Pancreas (tissue), 10 donors: Measurements from ENCODE around the gene ZNF33A. TPM values are rescaled to one million over a fixed set of nuclear protein-coding genes. Genes with fewer than 3 reads are reported as not detected.
"Not testable (repeated sequence)": the region's sequence is repeated elsewhere in the genome, so short reads cannot be mapped to it uniquely, and the experiment has no call there.

ENCODE experiments used
- ATAC-seq, 4 donors: fragments of 200-7000 bp; cut with Tn5 transposase; one replicate each; pipeline versions ENCODE4 v1.8.0 to v1.9.1; 2020; ENCODE audit warnings: mild to moderate bottlenecking in 4 of 4, moderate library complexity in 4 of 4
- DNase-seq, 6 donors: peaks; one replicate each; pipeline ENCODE4 v3.0.0-alpha.2; 2020
- FAIRE-seq: peaks from 2 replicates; lab custom pipeline; 2012; peaks lifted over from hg19 to GRCh38; lab: Jason Lieb, UNC
- H3K27ac ChIP-seq, 4 donors: fragments of 200-600 bp; sonication (generic); 1 replicate in 3 of 4; 2 replicates in 1 of 4; pipeline versions ENCODE4 v1.5.0 to v1.8.0; 2020
- H3K27me3 ChIP-seq, 4 donors: fragments of 200-600 bp; one replicate each; pipeline ENCODE4 v1.8.0; 2021
- H3K36me3 ChIP-seq, 3 donors: fragments of 200-600 bp; sonication (generic) in 1 of 3; one replicate each; pipeline versions ENCODE4 v1.5.0 to v1.8.0; 2020 to 2021
- H3K4me1 ChIP-seq, 3 donors: fragments of 200-600 bp; one replicate each; pipeline ENCODE4 v1.8.0; 2021
- H3K4me3 ChIP-seq, 4 donors: fragments of 200-600 bp; sonication (generic) in 2 of 4; one replicate each; pipeline versions ENCODE4 v1.5.0 to v1.8.0; 2020 to 2021
- H3K9me3 ChIP-seq, 4 donors: fragments of 200-600 bp; one replicate each; pipeline ENCODE4 v1.8.0; 2021
- WGBS, 2 donors: extraction: QIAGEN DNeasy Blood & Tissue Kit; methylation state at CpG; one replicate each; pipeline ENCODE4 v1.1.7; 2013; 5-methylcytosine and 5-hydroxymethylcytosine counted together
- intact Hi-C, 3 donors: fragments of 100-400 bp; cut with DNase I; formaldehyde crosslinking; loops; one replicate each; pipeline versions ENCODE4 v1.11.1 to v1.14.2; 2022
- polyA plus RNA-seq, 2 donors: library from polyadenylated mRNA; stranded (reverse); fragments of 200-250 nt; gene quantifications; one replicate each; pipeline ENCODE4 v1.2.3, GENCODE V29; 2013
- total RNA-seq, 6 donors: library from RNA; stranded (reverse); fragmentation: NEBNext Ultra II Directional in 4 of 6; extraction: Animal tissue kit (Norgen Biotek cat#: 25700) in 4 of 6; gene quantifications; one replicate each; pipeline versions ENCODE4 v1.2.1 to v1.2.4, GENCODE V29; 2021 to 2023
- TF ChIP-seq, protein P1 (sequence below), 4 donors: fragments of 200-600 bp; sonication (generic) in 3 of 4; IDR thresholded peaks; one replicate each; pipeline versions ENCODE4 v1.5.0 to v1.8.0; 2021; ENCODE audit warnings: antibody characterized with exemption in 4 of 4
- donor health status: healthy with polysubstance abuse.
- donor health status: DM: no; HTN: no; CAD: no; lungs with moderate emphysema.
- donor health status: DM: no; HTN: no; CAD: no.
- donor health status: control.
- donor health status: control.
- donor health status: Bipolar disorder and iron deficiency.
- donor health status: DM: yes; HTN: yes; CAD: no.
- donor health status: DM: no; HTN: no; CAD: no.
- donor health status: DM: no; HTN: no; CAD: no.
- donor health status: DM: yes; HTN: yes; CAD: no.

ZNF33A gene
- total and polyA plus RNA-seq, 8 donors, result 9.7 to 32.1 (median 19.0) TPM

DNA sequence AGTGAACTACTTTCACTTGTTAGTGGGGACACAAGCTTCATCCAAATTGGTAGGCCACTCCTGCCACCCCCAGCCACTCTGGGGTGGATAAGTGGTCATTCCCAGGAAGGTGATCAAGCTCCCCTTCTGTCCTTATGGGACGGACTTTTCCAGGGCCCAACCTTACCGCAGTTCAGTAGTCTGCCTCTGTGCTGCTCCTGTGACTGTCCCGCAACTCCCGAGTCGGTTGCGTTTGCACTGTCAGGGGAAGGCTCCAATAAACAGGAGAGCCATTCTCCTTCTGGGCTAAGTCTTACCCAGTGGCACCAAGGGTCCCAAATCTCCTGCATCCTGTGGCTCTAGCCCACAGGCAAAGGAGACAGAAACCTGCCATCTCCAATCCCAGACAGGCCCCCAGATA is 7.4 kb upstream of the ZNF33A start:
- TF ChIP-seq, protein P1, sequence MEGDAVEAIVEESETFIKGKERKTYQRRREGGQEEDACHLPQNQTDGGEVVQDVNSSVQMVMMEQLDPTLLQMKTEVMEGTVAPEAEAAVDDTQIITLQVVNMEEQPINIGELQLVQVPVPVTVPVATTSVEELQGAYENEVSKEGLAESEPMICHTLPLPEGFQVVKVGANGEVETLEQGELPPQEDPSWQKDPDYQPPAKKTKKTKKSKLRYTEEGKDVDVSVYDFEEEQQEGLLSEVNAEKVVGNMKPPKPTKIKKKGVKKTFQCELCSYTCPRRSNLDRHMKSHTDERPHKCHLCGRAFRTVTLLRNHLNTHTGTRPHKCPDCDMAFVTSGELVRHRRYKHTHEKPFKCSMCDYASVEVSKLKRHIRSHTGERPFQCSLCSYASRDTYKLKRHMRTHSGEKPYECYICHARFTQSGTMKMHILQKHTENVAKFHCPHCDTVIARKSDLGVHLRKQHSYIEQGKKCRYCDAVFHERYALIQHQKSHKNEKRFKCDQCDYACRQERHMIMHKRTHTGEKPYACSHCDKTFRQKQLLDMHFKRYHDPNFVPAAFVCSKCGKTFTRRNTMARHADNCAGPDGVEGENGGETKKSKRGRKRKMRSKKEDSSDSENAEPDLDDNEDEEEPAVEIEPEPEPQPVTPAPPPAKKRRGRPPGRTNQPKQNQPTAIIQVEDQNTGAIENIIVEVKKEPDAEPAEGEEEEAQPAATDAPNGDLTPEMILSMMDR (IDR thresholded peaks at IDR 0.05), result no peak
- ATAC-seq (no peak), FAIRE-seq (no peak), DNase-seq (no peak)
- Histone ChIP-seq H3K36me3 (no peaks in the 10 kb centered on the region), H3K27me3 (no peaks in the 10 kb centered on the region), H3K4me3 (no peak overlapping the region), H3K4me1 (no peaks in the 10 kb centered on the region), H3K9me3 (no peaks in the 10 kb centered on the region), H3K27ac (no peak overlapping the region)
- intact Hi-C loops, result no loop called here
- WGBS, 2 donors, result 88 to 91% methylated on average over 6 of the region's 6 CpGs

DNA sequence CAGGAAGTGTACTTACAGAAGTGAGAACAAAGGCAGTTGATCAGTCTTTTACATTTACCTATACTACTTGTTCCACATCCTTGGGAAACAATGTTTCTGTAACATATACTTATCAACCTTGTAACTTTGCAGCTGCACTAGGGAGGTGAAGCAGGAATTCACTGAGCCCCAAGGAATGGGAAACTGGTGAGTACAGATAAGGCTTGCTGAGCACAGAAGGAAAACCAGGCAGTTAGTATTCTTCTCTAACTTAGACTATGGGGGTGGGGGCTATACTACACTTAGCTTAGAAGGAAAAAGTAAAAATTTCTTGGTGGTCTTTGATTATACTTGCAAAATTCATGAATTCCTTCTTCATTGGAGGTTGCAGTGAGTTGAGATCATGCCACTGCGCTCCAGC is 6.9 kb upstream of the ZNF33A start:
- no peak overlapping the region for H3K27ac ChIP-seq
- DNase-seq, result no peak
- FAIRE-seq, result no peak
- TF ChIP-seq, protein P1 (IDR thresholded peaks at IDR 0.05), result no peak
- no peaks in the 10 kb centered on the region for H3K4me1 ChIP-seq
- WGBS, 2 donors, result 87 to 97% methylated on average over 1 of the region's 1 CpG
- H3K9me3 ChIP-seq, result no peaks in the 10 kb centered on the region
- intact Hi-C loops, result no loop called here
- ATAC-seq, result no peak
- no peaks in the 10 kb centered on the region for H3K27me3 ChIP-seq
- no peak overlapping the region for H3K4me3 ChIP-seq
- H3K36me3 ChIP-seq, result no peaks in the 10 kb centered on the region

DNA sequence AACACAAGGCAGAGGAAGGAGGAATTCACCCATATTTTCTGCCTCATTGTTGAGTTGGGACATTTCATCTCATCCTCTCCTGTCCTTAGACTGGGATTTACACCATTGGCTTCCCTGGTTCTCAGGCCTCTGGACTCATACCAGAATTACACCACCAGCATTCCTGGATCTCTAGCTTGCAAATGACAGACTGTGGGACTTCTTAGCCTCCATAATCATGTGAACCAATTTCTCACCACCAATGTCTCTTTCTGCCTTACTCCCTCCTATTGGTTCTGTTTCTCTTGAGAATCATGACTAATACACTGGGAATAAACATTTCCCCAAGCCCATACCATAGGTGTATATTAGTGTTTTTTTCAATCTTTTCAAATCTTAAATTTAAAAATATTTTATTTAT is 2.9 kb upstream of the ZNF33A start:
- intact Hi-C loops, result no loop called here
- Histone ChIP-seq H3K27ac (no peak overlapping the region), H3K4me3 (no peak overlapping the region), H3K36me3 (peaks cover 0 to 2% (median 0%) of the 10 kb centered on the region in 3 donors), H3K4me1 (peaks cover 4 to 12% (median 9%) of the 10 kb centered on the region in 3 donors), H3K27me3 (no peaks in the 10 kb centered on the region), H3K9me3 (no peaks in the 10 kb centered on the region)
- FAIRE-seq (no peak), ATAC-seq (no peak), DNase-seq (no peak)
- TF ChIP-seq, protein P1 (IDR thresholded peaks at IDR 0.05), result no peak

DNA sequence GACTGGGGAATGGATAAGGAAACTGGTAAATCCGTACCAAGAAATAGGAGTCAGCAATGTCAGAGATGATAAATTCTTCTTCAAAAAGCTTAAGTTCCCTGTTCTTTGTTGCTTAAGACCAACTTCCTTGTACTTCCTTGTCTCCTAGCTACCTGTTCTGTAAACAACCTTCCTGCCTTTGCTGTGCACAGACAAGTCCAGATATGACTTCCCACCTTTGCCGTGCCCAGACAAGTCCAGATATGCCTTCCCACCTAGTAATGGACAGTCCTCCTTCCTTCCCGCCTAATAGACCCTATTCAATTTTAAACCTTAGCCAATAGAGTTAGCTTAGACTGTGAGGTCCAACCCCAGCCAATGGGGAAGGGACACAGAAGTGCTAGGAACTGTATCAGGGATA is 2.5 kb upstream of the ZNF33A start:
- Histone ChIP-seq H3K4me1 (peaks cover 4 to 12% (median 9%) of the 10 kb centered on the region in 3 donors), H3K27me3 (no peaks in the 10 kb centered on the region), H3K4me3 (no peak overlapping the region), H3K36me3 (peaks cover 0 to 6% (median 0%) of the 10 kb centered on the region in 3 donors), H3K9me3 (no peaks in the 10 kb centered on the region), H3K27ac (no peak overlapping the region)
- intact Hi-C loops, result no loop called here
- DNase-seq, result no peak
- ATAC-seq, result no peak
- 44 to 52% methylated on average over 3 of the region's 3 CpGs for WGBS, 2 donors
- FAIRE-seq, result no peak
- TF ChIP-seq, protein P1 (IDR thresholded peaks at IDR 0.05), result no peak

DNA sequence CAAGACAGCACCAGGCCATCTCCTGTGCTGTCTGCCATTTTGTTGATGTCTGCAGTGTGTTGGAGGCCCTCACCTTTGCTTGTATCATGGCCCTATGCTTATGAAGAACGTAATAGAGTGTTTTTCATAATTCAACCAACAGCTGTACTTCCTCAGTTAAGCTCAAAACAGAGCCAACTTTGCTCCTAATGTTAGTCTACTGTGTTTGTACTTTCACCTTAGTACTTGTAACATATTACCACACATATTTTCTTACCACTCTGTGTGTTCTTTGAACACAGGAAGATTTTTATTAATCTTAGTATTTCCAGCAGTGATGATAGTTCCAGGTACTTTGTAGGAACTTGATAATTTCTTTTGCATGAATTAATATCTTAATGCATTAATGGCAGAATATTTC is 5.9 kb downstream of the ZNF33A start:
- WGBS, 2 donors, result 94 to 96% methylated on average over 1 of the region's 1 CpG
- Histone ChIP-seq H3K27ac (no peak overlapping the region), H3K4me3 (no peak overlapping the region), H3K9me3 (no peaks in the 10 kb centered on the region), H3K27me3 (no peaks in the 10 kb centered on the region), H3K4me1 (peaks cover 0 to 9% (median 6%) of the 10 kb centered on the region in 3 donors), H3K36me3 (peaks cover 0 to 51% (median 14%) of the 10 kb centered on the region in 3 donors)
- TF ChIP-seq, protein P1 (IDR thresholded peaks at IDR 0.05), result no peak
- intact Hi-C loops, result no loop called here
- FAIRE-seq (peak; percentile 69), ATAC-seq (no peak), DNase-seq (no peak)

DNA sequence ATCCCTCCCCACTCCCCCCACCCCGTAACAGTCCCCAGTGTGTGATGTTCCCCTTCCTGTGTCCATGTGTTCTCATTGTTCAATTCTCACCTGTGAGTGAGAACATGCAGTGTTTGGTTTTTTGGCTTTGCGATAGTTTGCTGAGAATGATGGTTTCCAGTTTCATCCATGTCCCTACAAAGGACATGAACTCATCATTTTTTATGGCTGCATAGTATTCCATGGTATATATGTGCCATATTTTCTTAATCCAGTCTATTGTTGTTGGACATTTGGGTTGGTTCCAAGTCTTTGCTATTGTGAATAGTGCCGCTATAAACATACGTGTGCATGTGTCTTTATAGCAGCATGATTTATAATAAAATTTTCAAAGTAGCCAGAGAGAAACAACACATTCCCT is 8.6 kb downstream of the ZNF33A start:
- H3K9me3 ChIP-seq, H3K4me1 ChIP-seq, FAIRE-seq, H3K4me3 ChIP-seq, DNase-seq, ATAC-seq, H3K27me3 ChIP-seq, intact Hi-C loops, H3K27ac ChIP-seq: not testable (repeated sequence)
- WGBS, 2 donors, result 67 to 69% methylated on average over 3 to 4 of the region's 4 CpGs
- H3K36me3 ChIP-seq, result peaks cover 0 to 56% (median 14%) of the 10 kb centered on the region in 3 donors
